Motor neuron (in vitro differentiated cells): ENCODE results near the gene PLIN4. TPM values are rescaled to one million over a fixed set of nuclear protein-coding genes. Genes with fewer than 3 reads are reported as not detected.

Experiments used
- ATAC-seq, 8 experiments: fragments of 200-7000 bp; cut with Tn5 transposase; replicated peaks in 6 of 8; 2 replicates each; pipeline ENCODE4 v1.8.0; 2021; ENCODE audit warnings: mild to moderate bottlenecking in 8 of 8, moderate library complexity in 8 of 8
- H3K27ac ChIP-seq, 2 donors: fragments of 250-450 bp; sonication (Bioruptor Pico); 2 replicates each; pipeline ENCODE4 v1.9.0; 2021; ENCODE audit warnings: antibody characterized with exemption in 2 of 2, mild to moderate bottlenecking in 2 of 2, moderate library complexity in 1 of 2
- H3K4me1 ChIP-seq, 2 donors: fragments of 250-450 bp; sonication (Bioruptor Pico); replicated peaks in 1 of 2; 2 replicates each; pipeline ENCODE4 v1.6.1; 2021; ENCODE audit warnings: antibody characterized with exemption in 2 of 2, mild to moderate bottlenecking in 2 of 2, moderate library complexity in 1 of 2
- H3K4me3 ChIP-seq, 5 donors: fragments of 250-450 bp; sonication (Bioruptor Pico); 2 replicates each; pipeline ENCODE4 v1.9.0; 2021; ENCODE audit warnings: antibody characterized with exemption in 5 of 5, mild to moderate bottlenecking in 5 of 5, moderate library complexity in 4 of 5
- WGBS, 10 experiments: fragments of 450-650 bp; shearing (Covaris generic); methylation state at CpG; one replicate each; pipeline ENCODE4 v1.0.0; 2022; 5-methylcytosine and 5-hydroxymethylcytosine counted together
- in situ Hi-C, 9 experiments: fragments of 400-800 bp; cut with MboI; loops; one replicate each; pipeline ENCODE4 v1.15.0; 2021; ENCODE audit warnings: low sequenced_read_pairs in 9 of 9, low pct_unique_long_range_greater_than_20kb in 2 of 9; ENCODE audit not compliant: unreplicated experiment in 9 of 9
- total RNA-seq, 8 experiments: library from RNA; unstranded; fragments of 300-600 nt; gene quantifications; 2 replicates each; pipeline versions ENCODE4 v1.2.3 to v1.2.4, GENCODE V29; 2022

Gene PLIN4
- total RNA-seq, 8 experiments from 2014 or later = 0.11 to 1.1 (median 0.50) TPM

DNA sequence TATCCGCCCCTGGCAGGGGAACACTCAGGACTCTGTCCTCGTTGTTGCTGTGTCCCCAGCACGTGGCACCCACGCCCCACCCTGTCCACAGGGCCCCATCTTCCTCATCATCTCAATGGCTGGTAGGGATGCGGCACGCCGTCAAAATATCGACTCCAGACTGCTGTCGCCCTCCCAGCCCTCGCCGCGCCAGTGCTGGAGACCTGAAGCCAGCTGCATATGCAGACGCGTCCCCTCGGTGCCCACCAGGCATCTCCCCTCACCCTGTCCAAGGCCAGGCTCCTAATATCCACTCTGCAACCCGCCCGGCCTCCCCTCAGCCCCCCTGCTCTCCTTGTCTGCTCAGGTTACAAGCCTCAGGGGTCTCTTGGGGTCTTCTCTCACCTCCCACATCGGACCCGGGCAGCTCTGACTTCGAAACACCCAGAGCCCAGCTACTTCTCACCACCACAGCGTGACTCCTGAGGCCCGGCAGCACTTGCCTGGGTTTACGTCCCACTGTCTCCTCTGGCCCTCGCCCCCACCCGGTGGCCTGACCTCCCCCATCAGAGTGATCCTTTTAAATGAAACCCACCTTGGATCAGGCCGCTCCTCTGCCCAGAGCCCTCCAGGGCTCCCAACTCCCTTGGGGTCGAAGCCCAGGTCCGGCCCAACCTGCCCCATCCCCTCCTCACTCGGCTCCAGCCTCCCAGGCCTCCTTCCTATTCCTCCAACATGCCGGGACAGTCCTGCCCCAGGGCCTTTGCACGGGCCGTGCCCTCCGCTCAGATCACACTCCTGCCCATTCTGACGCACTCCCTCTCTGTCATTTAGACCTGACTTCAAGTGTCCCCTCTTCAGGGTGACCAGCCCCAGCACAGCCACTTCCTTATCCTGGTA is 12.5 kb downstream of the PLIN4 start:
- no peaks in the 10 kb centered on the region for H3K4me1 ChIP-seq
- WGBS, 10 experiments = 80 to 100% (median 94%) methylated on average over 2 to 9 of the region's 34 CpGs; no CpG with 5 or more reads in 7 of the 10 experiments
- ATAC-seq = no peak
- no peak overlapping the region for H3K4me3 ChIP-seq
- in situ Hi-C loops = no loop called here
- H3K27ac ChIP-seq = no peak overlapping the region

DNA sequence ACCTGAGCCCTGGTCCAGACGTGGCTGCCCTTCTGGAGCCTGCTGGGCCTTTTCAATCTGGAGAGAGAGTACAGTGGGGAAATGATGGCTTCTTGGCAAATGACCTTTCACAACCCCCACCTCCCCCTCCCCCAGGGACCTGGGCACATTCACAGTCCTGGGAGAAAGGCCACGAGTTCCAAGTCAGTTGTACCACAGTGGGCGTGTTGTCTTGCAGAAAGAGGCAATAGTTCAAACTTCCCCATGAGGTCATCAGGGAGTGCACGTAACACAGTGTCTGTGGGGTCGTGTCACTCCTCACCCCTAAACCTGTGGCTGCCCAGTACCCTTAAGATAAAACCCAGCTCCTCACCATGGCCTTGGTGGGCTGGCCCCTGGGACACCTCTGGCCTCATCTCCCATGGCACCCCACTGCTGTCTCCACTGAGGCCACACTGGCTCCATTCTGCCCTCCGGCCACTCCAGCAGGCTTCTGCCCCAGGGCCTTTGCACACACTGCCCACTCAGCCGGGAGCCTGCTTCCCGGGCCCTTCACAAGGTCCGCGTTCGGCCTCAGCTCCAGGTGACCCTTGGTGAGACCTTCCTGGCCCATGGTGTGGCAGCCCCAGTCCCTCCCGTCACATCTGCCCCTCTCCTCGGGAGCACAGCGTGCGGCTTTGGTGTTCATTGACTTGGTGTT is 13.3 kb downstream of the PLIN4 start:
- WGBS, 10 experiments = 80 to 100% (median 93%) methylated on average over 1 to 8 of the region's 15 CpGs; no CpG with 5 or more reads in 6 of the 10 experiments
- ATAC-seq = no peak
- Histone ChIP-seq H3K4me1 (no peaks in the 10 kb centered on the region), H3K4me3 (no peak overlapping the region), H3K27ac (no peak overlapping the region)
- in situ Hi-C loops = no loop called here

DNA sequence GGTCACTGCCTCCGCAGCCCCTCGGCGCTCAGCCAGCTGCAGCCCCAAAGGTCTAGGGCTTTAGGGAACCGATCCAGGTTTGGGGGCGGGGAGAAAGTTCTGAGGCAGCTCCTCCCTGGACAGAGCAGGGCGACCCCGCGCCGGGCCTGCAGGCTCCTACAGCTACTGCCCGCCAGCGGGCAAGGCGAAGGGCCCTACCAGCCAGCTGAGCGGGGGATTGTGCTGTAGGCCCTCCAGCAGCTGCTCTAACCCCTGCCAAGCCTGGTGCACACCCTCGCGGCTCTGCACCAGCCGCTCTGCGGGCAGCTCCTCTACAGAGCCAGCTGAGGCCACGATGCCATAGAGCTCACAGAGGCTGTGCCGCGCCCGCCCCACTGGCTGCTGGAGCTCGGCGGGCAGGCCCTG is 14.0 kb downstream of the PLIN4 start:
- H3K27ac ChIP-seq = peak overlapping the region in 1 of 2 donors; percentile 60
- peak in 1 of 8 experiments; percentile 11 for ATAC-seq

DNA sequence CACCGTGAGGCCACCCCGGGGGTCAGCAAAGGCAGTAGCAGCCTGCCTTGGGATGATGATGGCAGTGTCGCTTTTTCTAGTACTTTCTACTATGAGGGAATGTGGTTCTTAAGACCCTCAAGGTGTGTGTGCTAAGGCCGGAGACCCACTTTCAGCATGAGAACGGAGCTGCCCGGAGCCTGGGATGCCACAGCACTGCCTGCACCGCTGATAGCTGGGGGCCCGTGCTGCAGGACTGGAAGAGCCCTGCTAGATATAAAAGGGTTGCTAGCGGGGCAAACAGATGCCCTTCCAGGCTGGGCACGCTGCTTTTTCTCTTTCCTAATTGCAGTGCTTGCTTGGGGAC is 14.5 kb downstream of the PLIN4 start:
- in situ Hi-C loops = no loop called here
- no peaks in the 10 kb centered on the region for H3K4me1 ChIP-seq
- 72 to 90% (median 80%) methylated on average over 2 to 5 of the region's 10 CpGs; no CpG with 5 or more reads in 7 of the 10 experiments for WGBS, 10 experiments
- ATAC-seq = peak in 5 of 8 experiments; percentile 2 to 14 (median 6)
- no peak overlapping the region for H3K4me3 ChIP-seq
- peak overlapping the region; percentile 33 to 60 for H3K27ac ChIP-seq

More for the DNA sequence above, 14.0 kb downstream of the PLIN4 start:
- in situ Hi-C loops = no loop called here
- H3K4me1 ChIP-seq = no peaks in the 10 kb centered on the region
- WGBS, 10 experiments = 60 to 100% methylated on average over 1 to 2 of the region's 23 CpGs; no CpG with 5 or more reads in 8 of the 10 experiments
- no peak overlapping the region for H3K4me3 ChIP-seq

DNA sequence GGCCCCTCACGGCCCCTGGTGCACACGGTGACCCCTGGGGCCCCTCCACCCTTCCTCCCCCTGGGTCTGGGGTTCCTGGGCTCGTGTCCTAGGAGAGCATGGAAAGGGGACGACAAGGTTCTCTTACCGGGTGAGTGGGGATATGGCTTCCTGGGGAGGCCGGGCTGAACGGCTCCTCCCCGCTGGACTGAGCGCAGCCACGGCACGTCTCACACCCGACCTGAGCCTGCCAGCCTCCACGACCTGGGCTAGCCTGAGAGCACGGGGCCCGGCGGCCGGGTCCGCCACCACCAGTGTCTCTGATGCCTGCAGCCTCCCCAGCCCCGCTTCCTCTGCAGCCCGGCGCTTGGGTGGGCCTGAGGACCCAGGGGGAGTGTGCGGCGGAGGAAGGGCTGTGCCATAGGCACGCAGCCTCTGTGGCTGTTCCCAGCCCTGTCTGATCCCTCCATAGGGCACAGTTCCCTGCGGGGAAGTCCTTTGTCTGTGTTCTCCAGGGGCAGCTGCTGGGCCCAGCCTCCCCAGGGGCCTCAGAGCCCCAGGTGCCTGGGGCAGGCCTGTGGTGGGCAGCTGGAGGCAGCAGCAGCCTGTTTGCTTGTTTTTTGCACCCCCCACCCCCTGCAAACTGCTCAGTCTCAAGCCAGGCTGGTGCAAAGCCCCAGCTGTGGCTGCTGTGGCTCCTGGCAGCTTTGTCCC is 15.0 kb downstream of the PLIN4 start:
- peak in 5 of 8 experiments; percentile 57 to 80 (median 68) for ATAC-seq
- peak overlapping the region; percentile 48 to 60 for H3K27ac ChIP-seq
- in situ Hi-C loops = no loop called here
- H3K4me1 ChIP-seq = no peaks in the 10 kb centered on the region
- WGBS, 10 experiments = no CpG with 5 or more reads among the region's 25 CpGs
- H3K4me3 ChIP-seq = no peak overlapping the region

DNA sequence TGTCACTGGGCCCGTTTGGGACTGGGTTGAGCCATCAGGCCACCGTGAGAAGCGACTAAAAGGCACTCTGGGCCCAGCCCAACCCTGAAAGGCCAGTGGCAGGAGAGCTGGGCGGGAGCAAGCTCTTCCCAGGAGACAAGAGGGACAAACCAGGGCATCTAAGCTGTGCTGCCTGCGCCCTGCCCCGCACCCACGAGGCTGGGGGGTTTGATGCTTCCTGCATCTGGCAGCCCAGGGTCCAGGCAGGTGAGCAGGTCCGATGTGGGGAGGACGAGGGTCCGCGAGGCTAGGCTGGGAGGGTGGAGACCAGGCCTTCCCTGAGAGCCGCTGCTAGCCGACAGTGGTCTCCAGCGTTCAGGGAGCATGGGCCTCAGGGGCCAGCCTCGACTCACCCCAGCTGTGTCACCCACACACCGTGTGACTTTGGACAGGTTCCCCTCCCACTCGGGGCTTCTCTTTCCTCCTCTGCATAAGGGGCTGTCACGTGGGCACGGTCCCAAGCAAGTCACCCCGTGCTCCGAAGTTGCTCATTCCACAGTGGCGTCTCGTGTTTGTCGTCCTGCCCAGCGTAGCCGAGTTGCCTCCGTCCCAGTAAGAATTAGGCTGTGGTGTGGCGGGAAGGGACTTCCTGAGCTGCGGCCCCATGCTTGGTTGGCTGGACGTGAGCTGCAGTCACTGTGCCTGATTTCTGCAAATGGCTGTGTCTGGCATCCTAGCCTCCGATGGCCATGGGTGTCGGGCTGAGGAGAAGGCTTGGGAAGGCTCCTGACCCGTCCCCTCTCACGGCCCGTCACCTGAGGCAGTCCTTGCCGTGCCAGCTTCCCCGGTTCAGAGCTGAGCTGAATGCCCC is 15.8 kb downstream of the PLIN4 start:
- no peak overlapping the region for H3K4me3 ChIP-seq
- H3K27ac ChIP-seq = peak overlapping the region; percentile 48 to 63
- in situ Hi-C loops = no loop called here
- no peak for ATAC-seq
- WGBS, 10 experiments = 80 to 100% (median 90%) methylated on average over 2 to 8 of the region's 37 CpGs; no CpG with 5 or more reads in 4 of the 10 experiments
- H3K4me1 ChIP-seq = no peaks in the 10 kb centered on the region

DNA sequence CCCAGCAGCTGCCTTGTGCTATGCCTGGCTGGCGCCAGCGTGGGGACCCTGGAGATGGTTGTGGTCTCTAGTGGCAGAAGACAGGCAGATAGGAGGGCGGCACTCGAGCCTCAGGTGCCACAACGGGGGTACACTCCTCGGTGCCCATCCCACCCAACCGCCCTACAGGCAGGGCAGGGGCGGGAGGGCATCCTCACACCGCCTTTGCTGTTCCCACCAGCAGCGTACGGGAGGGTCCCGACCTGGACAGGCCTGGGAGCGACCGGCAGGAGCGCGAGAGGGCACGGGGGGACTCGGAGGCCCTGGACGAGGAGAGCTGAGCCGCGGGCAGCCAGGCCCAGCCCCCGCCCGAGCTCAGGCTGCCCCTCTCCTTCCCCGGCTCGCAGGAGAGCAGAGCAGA is 16.6 kb downstream of the PLIN4 start:
- H3K27ac ChIP-seq = no peak overlapping the region
- 67 to 100% (median 83%) methylated on average over 1 to 6 of the region's 25 CpGs; no CpG with 5 or more reads in 7 of the 10 experiments for WGBS, 10 experiments
- in situ Hi-C loops = no loop called here
- no peaks in the 10 kb centered on the region for H3K4me1 ChIP-seq
- H3K4me3 ChIP-seq = no peak overlapping the region
- no peak for ATAC-seq

DNA sequence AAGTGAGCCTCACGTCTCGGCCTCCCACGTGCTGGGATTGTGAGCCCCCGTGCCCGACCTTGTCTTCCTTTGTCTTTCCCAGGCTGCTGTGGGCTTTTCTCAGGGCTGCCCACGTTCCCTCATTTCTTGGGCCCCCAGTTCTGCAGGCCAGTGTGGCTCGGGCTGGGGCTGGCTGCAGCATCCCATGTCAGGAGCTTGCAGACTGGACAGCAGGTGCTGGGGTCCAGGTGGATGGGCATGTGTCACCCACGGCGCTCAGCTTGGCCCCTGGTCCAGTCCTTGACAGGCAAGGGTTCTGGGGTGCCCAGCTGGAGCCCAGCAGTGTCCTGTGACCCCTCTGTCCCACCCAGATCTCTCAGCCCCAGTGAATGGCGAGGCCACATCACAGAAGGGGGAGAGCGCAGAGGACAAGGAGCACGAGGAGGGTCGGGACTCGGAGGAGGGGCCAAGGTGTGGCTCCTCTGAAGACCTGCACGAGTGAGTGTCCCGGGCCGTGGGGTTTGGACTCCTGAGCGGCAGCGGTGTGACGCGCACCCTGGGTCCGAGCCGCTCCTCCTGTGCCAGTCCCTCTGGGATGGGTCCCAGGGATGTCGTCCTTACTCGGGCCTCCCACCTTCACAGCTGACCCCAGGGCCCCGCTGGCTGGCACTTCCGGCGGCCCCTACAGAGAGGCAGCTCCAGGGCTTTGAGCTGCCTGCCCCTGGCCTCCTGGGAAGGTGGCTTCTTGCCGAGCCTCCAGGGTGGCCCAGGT is 17.3 kb downstream of the PLIN4 start:
- in situ Hi-C loops = no loop called here
- WGBS, 10 experiments = 60 to 96% (median 91%) methylated on average over 1 to 7 of the region's 29 CpGs; no CpG with 5 or more reads in 5 of the 10 experiments
- no peak overlapping the region for H3K4me3 ChIP-seq
- ATAC-seq = no peak
- H3K27ac ChIP-seq = no peak overlapping the region
- H3K4me1 ChIP-seq = no peaks in the 10 kb centered on the region

DNA sequence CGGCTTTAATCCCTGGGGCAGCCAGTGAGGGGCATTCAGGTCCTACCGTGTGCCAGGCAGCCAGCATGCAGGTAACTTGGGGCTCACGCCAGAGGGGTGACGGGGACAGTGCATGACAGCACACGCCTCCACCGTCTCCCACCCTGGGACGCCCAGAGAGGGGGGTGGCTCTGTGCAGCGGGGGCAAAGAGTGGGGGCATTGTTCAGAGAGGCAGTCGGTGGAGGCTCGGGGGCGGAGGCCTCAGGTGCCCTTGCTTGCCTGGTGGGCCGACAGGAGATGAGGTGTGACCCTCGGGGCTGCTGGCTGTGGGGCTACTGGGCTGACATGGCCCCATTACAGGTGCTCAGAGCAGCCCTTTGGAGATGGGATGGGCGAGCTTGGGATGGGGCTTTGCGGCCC is 18.4 kb downstream of the PLIN4 start:
- in situ Hi-C loops = no loop called here
- no peak for ATAC-seq
- Histone ChIP-seq H3K4me1 (no peaks in the 10 kb centered on the region), H3K27ac (no peak overlapping the region), H3K4me3 (no peak overlapping the region)
- WGBS, 10 experiments = no CpG with 5 or more reads among the region's 15 CpGs

DNA sequence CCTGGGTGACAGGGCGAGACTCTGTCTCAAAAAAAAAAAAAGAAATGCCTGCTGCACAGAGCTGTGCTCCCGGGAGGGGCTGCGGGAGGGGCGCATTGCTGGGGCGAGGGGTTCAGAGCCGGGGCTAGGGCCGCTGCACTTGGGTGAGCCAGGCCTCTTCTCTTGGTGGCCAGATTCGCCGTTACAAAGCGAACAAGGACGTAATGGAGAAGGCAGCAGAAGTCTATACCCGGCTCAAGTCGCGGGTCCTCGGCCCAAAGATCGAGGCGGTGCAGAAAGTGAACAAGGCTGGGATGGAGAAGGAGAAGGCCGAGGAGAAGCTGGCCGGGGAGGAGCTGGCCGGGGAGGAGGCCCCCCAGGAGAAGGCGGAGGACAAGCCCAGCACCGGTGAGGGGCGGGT is 19.0 kb downstream of the PLIN4 start:
- in situ Hi-C loops = no loop called here
- ATAC-seq = no peak
- no peaks in the 10 kb centered on the region for H3K4me1 ChIP-seq
- no peak overlapping the region for H3K4me3 ChIP-seq
- no CpG with 5 or more reads among the region's 23 CpGs for WGBS, 10 experiments
- no peak overlapping the region for H3K27ac ChIP-seq

DNA sequence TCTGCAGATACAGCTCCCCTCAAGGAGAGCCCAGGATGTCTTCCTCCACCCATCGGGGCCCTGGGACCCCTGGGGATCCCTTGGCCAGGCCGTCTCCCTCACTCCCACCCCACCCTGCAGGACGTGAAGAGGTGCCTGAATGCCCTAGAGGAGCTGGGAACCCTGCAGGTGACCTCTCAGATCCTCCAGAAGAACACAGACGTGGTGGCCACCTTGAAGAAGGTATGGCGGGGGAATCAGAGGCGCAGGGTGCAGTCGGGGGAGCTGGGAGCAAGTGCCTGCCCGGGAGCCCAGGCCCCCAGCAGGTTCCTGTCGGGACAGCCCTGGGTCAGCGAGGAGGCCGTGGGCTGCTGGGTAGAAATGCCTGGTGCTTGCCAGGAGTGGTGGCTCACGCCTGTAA is 19.6 kb downstream of the PLIN4 start:
- no peak overlapping the region for H3K4me3 ChIP-seq
- H3K4me1 ChIP-seq = no peaks in the 10 kb centered on the region
- ATAC-seq = no peak
- in situ Hi-C loops = no loop called here
- no peak overlapping the region for H3K27ac ChIP-seq
- 100% methylated on average over 1 of the region's 12 CpGs; no CpG with 5 or more reads in 9 of the 10 experiments for WGBS, 10 experiments
